NT2/D1 (cell line): ENCODE results near the gene KAZN.

Experiments
- DNase-seq: peaks from one replicate; pipeline ENCODE4 v3.0.0-alpha.2; 2011; ENCODE audit warnings: low read depth, low spot score
- H3K27me3 ChIP-seq: 2 replicates; pipeline ENCODE4 v1.6.0; 2011; ENCODE audit warnings: mild to moderate bottlenecking; ENCODE audit not compliant: insufficient read length, insufficient read depth
- H3K36me3 ChIP-seq: 2 replicates; pipeline ENCODE4 v1.6.1; 2011; ENCODE audit warnings: mild to moderate bottlenecking, low read length, mixed read lengths; ENCODE audit not compliant: insufficient read depth, insufficient read length
- H3K4me1 ChIP-seq: 2 replicates; pipeline ENCODE4 v1.5.1; 2011; ENCODE audit not compliant: insufficient read depth, insufficient read length
- H3K4me3 ChIP-seq: 2 replicates; pipeline ENCODE4 v1.5.1; 2011; ENCODE audit warnings: low read depth; ENCODE audit not compliant: insufficient read length
- H3K9ac ChIP-seq: 2 replicates; pipeline ENCODE4 v1.6.0; 2011; ENCODE audit warnings: low read depth; ENCODE audit not compliant: insufficient read length
- H3K9me3 ChIP-seq: 2 replicates; pipeline ENCODE4 v1.5.1; 2011; ENCODE audit warnings: mild to moderate bottlenecking, low read length; ENCODE audit not compliant: insufficient read depth
- SUZ12 ChIP-seq: IDR thresholded peaks from 2 replicates; pipeline ENCODE4 v1.6.1; 2011; ENCODE audit not compliant: insufficient read length, insufficient read depth; ENCODE audit errors: extremely low read depth
- YY1 ChIP-seq: IDR thresholded peaks from 2 replicates; pipeline ENCODE4 v1.6.1; 2011; ENCODE audit not compliant: insufficient read length, insufficient read depth
- ZNF274 ChIP-seq: IDR thresholded peaks from 2 replicates; pipeline ENCODE4 v1.6.1; 2011; ENCODE audit warnings: mild to moderate bottlenecking, low read depth, low read length

Gene KAZN

GRCh38 chr1:14842891-14843290, 244.4 kb downstream of the KAZN start:
- Histone ChIP-seq H3K27me3 (no peaks in the 10 kb centered on the region), H3K36me3 (no peaks in the 10 kb centered on the region), H3K9me3 (peaks cover 18% of the 10 kb centered on the region), H3K4me3 (no peak overlapping the region), H3K9ac (no peak overlapping the region), H3K4me1 (no peaks in the 10 kb centered on the region)
- TF ChIP-seq ZNF274 (no peak), YY1 (no peak), SUZ12 (no peak)
- no peak for DNase-seq

GRCh38 chr1:14843525-14843924, 245.0 kb downstream of the KAZN start:
- Histone ChIP-seq H3K4me1 (no peaks in the 10 kb centered on the region), H3K9ac (no peak overlapping the region), H3K9me3 (peaks cover 18% of the 10 kb centered on the region), H3K4me3 (no peak overlapping the region), H3K36me3 (no peaks in the 10 kb centered on the region), H3K27me3 (no peaks in the 10 kb centered on the region)
- TF ChIP-seq YY1: no peak
- no peak for TF ChIP-seq ZNF274
- DNase-seq: no peak

- TF ChIP-seq SUZ12: no peak
- no peak for TF ChIP-seq ZNF274
- TF ChIP-seq YY1: no peak
- Histone ChIP-seq H3K9ac (no peak overlapping the region), H3K4me1 (no peaks in the 10 kb centered on the region), H3K9me3 (peaks cover 18% of the 10 kb centered on the region), H3K36me3 (no peaks in the 10 kb centered on the region), H3K27me3 (no peaks in the 10 kb centered on the region), H3K4me3 (no peak overlapping the region)
- DNase-seq: no peak
These were observed 245.9 kb downstream of the KAZN start for GRCh38 chr1:14844356-14844755.

DNA sequence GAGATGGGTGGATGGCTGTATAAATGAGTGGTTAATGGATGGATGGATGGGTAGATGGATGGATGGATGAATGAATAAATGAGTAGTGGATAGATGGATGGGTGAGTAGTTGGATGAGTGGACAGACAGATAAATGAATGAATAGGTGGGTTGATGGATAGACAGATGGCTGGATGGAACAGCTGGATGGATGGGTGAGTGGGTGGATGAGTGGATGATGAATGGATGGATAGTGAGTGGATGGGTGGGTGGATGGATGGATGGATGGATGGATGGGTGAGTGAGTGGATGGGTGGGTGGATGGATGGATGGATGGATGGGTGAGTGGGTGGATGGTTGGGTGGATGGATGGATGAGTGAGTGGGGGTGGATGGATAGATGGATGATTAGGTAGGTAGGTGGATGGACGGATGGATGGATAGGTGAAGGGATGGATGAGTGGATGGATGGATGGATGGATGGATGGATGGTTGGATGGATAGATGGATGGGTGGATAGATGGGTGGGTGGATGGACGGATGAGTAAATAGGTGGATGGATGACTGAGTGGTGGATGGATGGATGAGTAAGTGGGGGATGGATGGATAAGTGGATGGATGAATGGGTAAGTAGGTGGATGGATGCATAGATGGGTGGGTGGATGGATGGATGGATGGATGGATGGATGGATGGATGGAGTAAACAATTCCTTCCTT, 246.6 kb downstream of the KAZN start:
- no peak for DNase-seq
- TF ChIP-seq ZNF274: no peak
- TF ChIP-seq YY1: no peak
- no peak for TF ChIP-seq SUZ12
- Histone ChIP-seq H3K4me1 (no peaks in the 10 kb centered on the region), H3K36me3 (no peaks in the 10 kb centered on the region), H3K9me3 (peaks cover 18% of the 10 kb centered on the region), H3K9ac (no peak overlapping the region), H3K27me3 (no peaks in the 10 kb centered on the region), H3K4me3 (no peak overlapping the region)

DNA sequence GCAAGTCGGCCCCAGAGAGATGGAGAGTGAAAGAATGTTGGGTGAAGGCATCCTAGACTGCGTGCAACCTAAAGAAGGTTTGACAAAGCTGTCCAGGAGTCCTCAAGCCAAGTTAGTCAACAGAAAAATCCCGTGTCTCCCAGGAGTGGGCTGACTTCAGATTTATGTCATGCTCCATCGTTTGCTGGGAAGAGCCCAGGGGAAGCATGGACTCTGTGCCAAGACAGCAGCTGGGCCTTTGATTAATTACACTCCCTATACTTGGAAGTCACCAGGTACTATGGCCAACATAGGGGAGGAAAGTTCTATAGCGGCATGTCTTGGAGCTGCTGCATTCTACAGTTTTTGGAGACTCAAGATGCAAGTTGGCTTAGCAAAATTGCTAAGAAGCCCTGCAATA, 247.4 kb downstream of the KAZN start:
- no peaks in the 10 kb centered on the region for H3K36me3 ChIP-seq
- no peaks in the 10 kb centered on the region for H3K27me3 ChIP-seq

DNA sequence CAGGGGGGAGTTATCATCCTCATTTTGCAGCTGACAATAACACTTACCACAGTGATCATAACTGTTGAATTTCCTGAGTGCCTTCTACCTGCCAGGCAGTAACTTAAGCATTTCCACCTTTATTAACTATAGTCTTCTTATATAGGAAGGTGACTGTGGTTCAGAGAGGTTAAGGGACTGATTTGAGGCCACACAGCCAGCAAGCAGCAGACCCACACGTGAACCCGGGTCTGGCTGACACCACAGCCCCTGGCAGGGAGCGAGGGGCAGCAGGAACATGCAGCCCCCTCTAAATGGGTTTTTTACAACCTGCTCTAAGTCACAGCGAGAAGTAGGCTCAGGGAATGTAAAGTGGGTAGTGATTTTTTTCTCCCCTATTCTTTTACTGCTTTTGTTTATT, 248.2 kb downstream of the KAZN start:
- peaks cover 13% of the 10 kb centered on the region for H3K9me3 ChIP-seq
- H3K36me3 ChIP-seq: no peaks in the 10 kb centered on the region
- TF ChIP-seq YY1: no peak
- TF ChIP-seq ZNF274: no peak
- no peak for TF ChIP-seq SUZ12
- no peaks in the 10 kb centered on the region for H3K4me1 ChIP-seq
- no peaks in the 10 kb centered on the region for H3K27me3 ChIP-seq
- no peak overlapping the region for H3K4me3 ChIP-seq
- no peak for DNase-seq
- no peak overlapping the region for H3K9ac ChIP-seq

More for the DNA sequence above, 247.4 kb downstream of the KAZN start:
- no peak for DNase-seq
- TF ChIP-seq SUZ12 (no peak), YY1 (no peak), ZNF274 (no peak)
- Histone ChIP-seq H3K4me1 (no peaks in the 10 kb centered on the region), H3K4me3 (no peak overlapping the region), H3K9ac (no peak overlapping the region), H3K9me3 (peaks cover 18% of the 10 kb centered on the region)

DNA sequence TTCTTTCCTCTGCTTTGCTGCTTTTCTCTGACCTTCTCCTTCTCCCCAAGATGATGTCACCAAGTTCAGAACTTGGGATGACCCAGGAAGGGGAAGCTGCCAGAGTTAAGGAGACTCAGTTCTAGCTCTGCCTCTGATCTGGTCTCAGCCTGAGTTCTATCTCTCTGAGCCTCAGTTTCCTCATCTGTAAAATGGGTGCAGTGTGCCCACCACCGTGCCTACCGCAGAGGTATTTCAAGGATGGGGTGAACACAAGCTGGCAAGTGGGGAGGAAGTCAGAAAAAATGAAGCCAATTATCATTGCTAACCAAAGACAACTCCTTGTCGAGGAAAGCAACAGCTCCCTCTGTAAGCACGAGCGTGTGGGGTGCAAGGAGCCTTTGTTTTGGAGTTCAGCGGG, 249.7 kb downstream of the KAZN start:
- DNase-seq: no peak
- Histone ChIP-seq H3K36me3 (no peaks in the 10 kb centered on the region), H3K9ac (no peak overlapping the region), H3K9me3 (no peaks in the 10 kb centered on the region), H3K4me3 (no peak overlapping the region), H3K27me3 (no peaks in the 10 kb centered on the region), H3K4me1 (no peaks in the 10 kb centered on the region)
- no peak for TF ChIP-seq SUZ12
- TF ChIP-seq ZNF274: no peak
